ENCODE data around the gene DPYD.

The DPYD gene

GRCh38 chr1:97781762-97782337, 139.0 kb downstream of the DPYD start:
- DNase-seq = peak; percentile 28

DNA sequence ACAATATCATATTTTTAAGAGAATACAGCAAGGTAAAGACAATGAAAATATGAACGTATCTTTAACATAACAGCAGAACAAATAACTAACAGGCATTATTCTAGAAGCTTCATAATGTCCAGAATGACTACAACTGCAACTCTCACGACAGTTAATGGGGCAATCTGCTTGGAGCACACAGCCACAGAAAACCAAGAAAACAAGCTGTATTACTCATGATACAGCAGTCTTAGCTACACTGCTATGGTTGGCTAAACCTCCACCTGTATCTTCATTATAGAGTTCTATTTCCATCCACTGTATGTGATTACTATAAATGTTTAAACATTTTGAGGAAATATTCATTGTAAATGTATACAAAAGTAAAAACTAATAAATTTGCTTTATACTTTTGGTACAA, 139.9 kb downstream of the DPYD start:
- no peak for DNase-seq

GRCh38 chr1:97778718-97779117, 142.1 kb downstream of the DPYD start:
- no peak for DNase-seq

DNA sequence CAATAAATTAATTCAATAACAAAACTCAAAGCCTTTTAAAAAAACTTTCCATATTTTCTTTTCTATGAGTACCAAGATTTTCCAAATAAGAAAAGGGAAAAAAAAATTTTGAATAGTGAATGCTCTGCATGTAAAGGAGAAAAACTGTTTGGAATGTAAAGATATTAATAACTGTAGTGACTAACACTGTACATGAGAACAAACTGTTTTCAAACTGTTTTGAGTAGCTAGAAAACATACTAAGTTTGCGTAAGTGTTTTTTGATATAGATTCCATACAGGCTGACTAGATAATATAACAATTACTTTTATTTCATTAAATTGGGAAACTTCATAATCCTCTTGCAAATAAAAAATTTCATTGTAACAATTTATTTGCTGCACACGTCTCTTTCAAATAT, 150.5 kb downstream of the DPYD start:
- DNase-seq = no peak

- DNase-seq = no peak
Observed at GRCh38 chr1:97767381-97767780, 153.5 kb downstream of the DPYD start.

DNA sequence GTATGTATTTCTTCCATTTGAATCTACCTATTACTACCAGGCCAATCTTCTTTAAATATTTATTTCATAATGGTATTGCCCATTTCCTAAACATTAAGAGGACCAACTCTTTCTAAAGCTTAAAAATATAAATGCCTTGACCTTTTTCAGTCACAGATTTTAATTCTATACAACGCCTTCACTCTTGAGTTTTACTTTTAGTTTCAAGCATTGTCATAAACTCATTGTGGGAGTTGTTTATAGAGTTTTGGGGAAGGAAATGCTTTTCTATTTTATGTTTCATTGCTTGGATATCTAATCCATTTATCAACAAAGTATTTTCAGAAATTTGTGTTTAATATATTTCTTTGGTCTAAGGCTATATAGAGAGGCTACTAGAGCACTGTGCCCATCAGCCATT, 155.8 kb downstream of the DPYD start:
- no peak for DNase-seq

GRCh38 chr1:97761637-97762036, 159.2 kb downstream of the DPYD start:
- DNase-seq = no peak

DNA sequence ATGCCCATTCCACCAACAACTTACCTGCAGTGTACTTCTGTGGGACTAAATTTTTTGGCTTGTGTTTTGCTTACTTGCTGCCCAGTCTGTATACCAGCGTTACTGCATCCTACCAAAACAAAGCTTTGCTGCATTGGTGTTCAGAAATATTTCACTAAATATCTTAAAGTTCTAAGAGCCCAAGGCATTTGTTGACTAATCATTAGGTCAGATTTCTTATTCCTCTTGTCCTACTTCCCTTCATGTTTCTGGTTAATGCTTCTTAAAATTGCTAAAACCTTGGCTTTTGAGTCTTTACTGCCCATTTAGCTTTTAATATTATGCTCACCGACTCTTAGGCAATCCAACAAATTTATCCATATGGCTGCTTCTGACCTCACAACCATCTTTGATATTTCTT, 161.8 kb downstream of the DPYD start:
- no peak for DNase-seq

- DNase-seq = peak; percentile 41
Observed at GRCh38 chr1:97758541-97759057, 162.2 kb downstream of the DPYD start.

DNA sequence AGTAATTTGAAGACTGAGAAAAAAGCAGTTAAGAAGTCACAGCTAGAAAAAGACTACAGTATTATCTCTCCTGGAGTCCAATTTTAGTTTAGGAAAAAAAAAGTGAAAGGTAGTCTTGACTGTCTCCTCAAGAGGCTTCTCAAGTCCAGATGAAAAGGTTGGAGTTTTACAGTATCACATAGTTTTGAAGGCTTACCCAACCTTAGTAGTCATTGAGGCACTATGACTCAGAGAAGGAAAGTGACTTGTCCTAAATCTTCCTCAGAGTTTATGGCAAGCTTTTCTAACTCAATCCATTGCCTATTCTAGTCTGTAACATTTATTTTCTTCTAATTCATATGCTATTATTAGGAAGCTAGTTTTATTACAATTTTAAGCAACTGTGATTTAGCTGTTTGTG, 174.9 kb downstream of the DPYD start:
- peak; percentile 27 for DNase-seq

DNA sequence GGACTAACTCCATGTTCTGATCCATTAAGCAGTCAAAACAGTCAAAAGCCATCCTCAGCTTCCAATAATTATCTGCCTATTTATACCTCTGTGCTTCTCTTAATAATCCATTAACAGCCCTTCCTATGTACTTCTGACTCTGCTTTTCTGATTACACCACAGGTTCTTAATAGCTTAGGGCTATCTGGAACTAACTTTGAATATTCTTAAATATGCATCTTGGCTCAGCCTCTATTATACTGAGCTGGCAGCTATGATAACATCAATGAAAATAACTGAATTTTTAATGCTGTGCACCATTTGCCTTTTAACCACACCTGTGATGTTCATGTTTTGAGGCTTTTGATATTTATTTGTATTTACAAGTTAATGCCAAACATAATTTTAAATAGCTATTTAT, 175.9 kb downstream of the DPYD start:
- no peak for DNase-seq

GRCh38 chr1:97743129-97743528, 177.7 kb downstream of the DPYD start:
- no peak for DNase-seq

DNA sequence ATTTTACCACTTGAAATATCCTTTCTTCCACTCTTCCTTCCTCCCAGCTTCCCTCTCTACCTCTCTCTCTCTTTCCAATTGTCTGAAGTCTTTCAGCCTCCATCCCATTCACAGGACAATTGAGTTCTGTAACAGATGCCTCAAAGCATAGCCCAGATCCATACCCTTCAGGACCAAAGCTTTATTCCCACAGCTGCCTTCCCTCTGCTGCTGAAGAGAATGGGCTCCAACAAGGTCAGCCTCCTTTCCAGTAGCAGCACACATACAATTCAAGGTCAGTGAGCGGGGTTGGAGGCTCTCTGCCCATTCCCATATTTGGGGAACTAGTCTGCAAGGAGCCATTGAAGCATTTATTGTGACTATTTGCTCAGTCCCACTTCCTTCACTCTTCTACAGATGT, 179.9 kb downstream of the DPYD start:
- DNase-seq = no peak

GRCh38 chr1:97739596-97740103, 181.2 kb downstream of the DPYD start:
- DNase-seq = peak; percentile 33

DNA sequence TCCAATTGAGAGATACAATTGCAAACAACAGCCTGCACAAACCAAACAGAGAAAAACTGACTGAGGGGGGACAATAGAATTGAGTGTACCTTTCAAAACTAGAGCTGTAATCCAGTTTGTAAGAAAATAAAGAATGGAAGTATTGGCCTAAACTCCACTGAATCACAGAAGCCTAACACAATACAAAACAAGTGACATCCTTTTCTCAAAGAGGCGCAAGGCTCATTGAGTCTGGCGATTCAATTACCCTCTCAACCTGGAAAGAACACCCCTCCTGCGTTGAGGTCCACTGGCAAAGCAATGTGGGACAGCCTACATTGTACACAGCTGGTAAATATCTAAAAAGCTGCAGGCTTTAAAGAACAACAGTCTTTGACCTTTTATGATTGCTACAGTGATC, 182.6 kb downstream of the DPYD start:
- DNase-seq = no peak

DNA sequence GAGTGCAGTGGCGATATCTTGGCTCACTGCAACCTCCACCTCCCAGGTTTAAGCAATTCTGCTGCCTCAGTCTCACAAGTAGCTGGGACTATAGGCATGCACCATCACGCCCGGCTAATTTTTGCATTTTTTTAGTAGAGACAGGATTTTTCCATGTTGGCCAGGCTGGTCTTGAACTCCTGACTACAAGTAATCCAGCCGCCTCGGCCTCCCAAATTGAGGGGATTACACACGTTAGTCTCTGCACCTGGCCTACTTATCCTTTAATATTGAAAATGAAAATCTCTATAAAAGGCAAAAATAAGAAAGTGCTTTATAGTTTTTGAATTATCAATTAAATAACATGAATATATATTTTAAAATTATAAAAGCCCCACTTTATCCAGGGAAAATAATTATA, 190.6 kb downstream of the DPYD start:
- DNase-seq = no peak

DNA sequence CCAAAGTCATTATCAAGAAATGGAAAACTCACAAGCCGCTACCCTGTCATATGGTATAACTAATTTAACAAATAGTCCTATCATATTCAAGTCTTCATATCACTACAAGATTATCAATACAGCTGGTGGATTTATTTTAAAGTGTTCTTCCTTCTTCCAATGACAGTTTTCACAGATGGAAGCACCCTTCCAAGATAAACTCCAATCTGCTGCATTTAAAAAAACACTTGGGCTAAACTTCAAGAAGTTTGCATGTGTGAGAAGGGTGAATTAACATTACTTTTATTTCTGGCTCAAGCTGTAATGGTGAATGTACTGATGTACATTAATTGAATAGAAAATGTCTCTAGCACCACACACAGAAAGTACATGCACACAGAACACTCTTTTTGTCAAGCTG, 192.4 kb downstream of the DPYD start:
- no peak for DNase-seq

- DNase-seq = no peak
Observed at GRCh38 chr1:97727029-97727428, 193.8 kb downstream of the DPYD start.

DNA sequence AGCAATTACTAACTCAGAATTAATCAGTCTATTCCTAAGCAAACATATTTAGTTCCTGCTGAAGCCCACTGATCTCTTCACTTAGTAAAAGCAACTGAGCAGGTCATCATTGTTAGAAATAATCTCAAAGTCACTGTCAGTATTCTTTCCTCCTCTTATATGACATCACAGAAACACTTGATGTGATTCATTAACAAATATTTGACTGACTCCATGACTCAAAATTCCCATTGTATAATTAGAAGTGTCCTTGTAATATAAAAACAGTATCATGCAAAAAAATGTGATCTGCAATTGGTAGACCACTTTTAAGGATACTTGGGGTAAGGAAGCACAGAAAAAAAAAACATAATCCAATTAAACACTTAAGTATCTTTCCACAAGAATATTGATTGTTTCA, 194.4 kb downstream of the DPYD start:
- peak; percentile 26 for DNase-seq

- peak; percentile 38 for DNase-seq
Observed at GRCh38 chr1:97721221-97721620, 199.6 kb downstream of the DPYD start.

- peak; percentile 5 for DNase-seq
Observed at GRCh38 chr1:97712980-97713379, 207.9 kb downstream of the DPYD start.

- DNase-seq = no peak
Observed at GRCh38 chr1:97711858-97712257, 209.0 kb downstream of the DPYD start.

DNA sequence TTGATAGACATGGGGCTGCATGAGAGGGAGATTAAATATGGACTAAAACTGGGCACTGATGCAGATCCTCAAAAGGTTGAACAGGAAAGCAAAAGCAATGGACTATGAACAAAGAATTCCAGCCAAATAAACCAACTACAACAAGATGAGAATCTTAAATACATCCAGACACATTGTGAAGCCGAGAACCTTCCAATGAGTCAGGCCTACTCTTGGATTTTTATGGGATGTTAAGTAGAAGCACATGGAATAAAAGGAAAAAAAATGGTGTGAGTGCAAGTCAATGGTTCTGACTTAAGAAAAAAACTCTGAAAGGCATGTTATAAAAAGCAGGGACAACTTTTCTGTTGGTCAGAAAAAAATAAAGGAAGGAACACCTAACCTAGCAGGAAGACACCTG, 227.2 kb downstream of the DPYD start:
- peak; percentile 29 for DNase-seq

DNA sequence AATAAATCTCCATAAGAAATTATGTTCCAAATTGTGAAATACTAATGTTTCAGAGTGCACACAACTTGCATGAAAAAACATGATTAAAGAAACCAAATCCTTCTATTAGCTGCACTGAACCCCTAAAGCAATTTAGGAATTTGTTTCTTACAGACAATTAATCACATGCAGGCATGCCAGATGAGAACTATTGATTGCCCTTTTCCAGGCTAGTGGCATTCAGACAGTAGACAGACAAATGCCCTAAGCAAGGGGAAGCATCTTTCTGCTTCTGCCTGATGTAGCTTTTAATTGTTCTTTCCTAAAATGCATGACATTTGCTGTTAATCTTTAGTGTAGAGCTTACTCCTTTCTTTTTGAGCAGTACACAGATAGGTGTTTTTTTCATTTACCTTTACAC, 229.5 kb downstream of the DPYD start:
- no peak for DNase-seq

DNA sequence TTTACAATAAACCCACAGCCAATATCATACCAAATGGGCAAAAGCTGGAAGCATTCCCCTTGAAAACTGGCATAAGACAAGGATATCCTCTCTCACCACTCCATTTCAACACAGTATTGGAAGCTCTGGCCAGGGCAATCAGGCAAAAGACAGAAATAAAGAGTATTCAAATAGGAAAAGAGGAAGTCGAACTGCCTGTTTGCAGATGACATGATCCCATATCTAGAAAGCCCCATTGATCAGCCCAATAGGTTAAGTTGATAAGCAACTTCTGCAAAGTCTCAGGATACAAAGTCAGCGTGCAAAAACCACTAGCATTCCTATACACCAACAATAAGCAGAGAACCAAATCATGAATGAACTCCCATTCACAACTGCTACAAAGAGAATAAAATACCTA, 235.5 kb downstream of the DPYD start:
- no peak for DNase-seq
